ENCODE data around the gene FCAR. TPM values are rescaled to one million over a fixed set of nuclear protein-coding genes. Genes with fewer than 3 reads are reported as not detected.
"Not testable (repeated sequence)": the region's sequence is repeated elsewhere in the genome, so short reads cannot be mapped to it uniquely, and the experiment has no call there.

FCAR gene
- total RNA-seq, 1 donor from 2014 or later: 3.2 TPM

GRCh38 chr19:54921082-54921481 is 47.0 kb downstream of the FCAR start:
- Histone ChIP-seq H3K27me3 (no peaks in the 10 kb centered on the region), H3K27ac (no peak overlapping the region), H3K9me3 (no peaks in the 10 kb centered on the region), H3K36me3 (no peaks in the 10 kb centered on the region), H3K4me3 (no peak overlapping the region), H3K4me1 (no peaks in the 10 kb centered on the region)
- ATAC-seq (no peak), DNase-seq (no peak)
- no peak for TF ChIP-seq CTCF (IDR thresholded peaks at IDR 0.05)
- intact Hi-C loops (cut with DNase I): no loop called here

DNA sequence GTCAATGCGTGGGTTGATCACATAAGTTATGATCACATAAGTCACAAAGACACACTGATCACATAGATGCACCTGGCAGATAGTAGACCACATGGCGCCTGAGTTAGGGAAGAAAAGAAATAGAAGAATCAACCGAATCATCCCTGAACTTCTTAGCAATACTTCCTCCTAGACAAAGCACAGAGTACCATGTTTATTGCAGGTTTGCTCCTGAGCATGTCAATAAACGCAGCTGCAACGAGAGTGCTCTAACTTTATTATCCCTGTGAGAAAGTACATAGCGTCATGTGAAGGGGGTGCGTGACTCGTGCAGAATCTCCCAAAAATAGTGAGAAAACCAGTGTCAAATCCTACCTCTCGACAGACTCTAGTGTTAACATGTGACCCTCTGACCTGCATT is 49.2 kb downstream of the FCAR start:
- no peaks in the 10 kb centered on the region for H3K27me3 ChIP-seq
- DNase-seq (no peak), ATAC-seq (no peak)
- H3K4me1 ChIP-seq: no peaks in the 10 kb centered on the region
- no peak for TF ChIP-seq CTCF (IDR thresholded peaks at IDR 0.05)
- H3K36me3 ChIP-seq: no peaks in the 10 kb centered on the region
- H3K9me3 ChIP-seq: peaks cover 3% of the 10 kb centered on the region
- no peak overlapping the region for H3K27ac ChIP-seq
- H3K4me3 ChIP-seq: no peak overlapping the region
- intact Hi-C loops (cut with DNase I): no loop called here

- ATAC-seq (no peak), DNase-seq (no peak)
- Histone ChIP-seq H3K4me3 (no peak overlapping the region), H3K27me3 (no peaks in the 10 kb centered on the region), H3K27ac (no peak overlapping the region), H3K4me1 (no peaks in the 10 kb centered on the region), H3K9me3 (peaks cover 10% of the 10 kb centered on the region), H3K36me3 (no peaks in the 10 kb centered on the region)
- TF ChIP-seq CTCF (IDR thresholded peaks at IDR 0.05): no peak
- intact Hi-C loops (cut with DNase I): no loop called here
Observed at GRCh38 chr19:54928299-54928698, 54.3 kb downstream of the FCAR start.

DNA sequence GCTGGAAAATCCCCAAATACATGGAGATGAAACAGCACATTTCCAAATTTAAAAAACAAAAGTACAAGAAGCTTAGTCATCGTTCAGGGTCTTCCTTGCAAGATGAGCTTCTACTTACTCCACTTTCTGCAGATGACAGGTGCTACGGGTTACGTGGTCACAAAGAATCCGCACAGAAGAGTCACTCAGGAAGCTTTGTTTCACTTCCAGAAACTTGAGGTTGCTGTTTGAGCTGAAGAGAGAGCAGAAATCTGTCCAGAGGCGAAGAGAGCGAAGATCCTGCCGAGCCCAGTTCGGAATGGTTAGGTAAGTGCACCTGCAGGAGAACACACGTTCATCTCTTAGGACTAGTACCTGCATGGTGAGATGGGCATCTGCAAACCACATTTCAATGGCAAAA is 63.9 kb downstream of the FCAR start:
- Histone ChIP-seq H3K9me3 (no peaks in the 10 kb centered on the region), H3K36me3 (no peaks in the 10 kb centered on the region), H3K27me3 (no peaks in the 10 kb centered on the region), H3K4me3 (no peak overlapping the region), H3K4me1 (no peaks in the 10 kb centered on the region), H3K27ac (no peak overlapping the region)
- no peak for DNase-seq
- no peak for ATAC-seq
- intact Hi-C loops (cut with DNase I): no loop called here
- no peak for TF ChIP-seq CTCF (IDR thresholded peaks at IDR 0.05)

- TF ChIP-seq CTCF (IDR thresholded peaks at IDR 0.05): no peak
- Histone ChIP-seq H3K4me1 (no peaks in the 10 kb centered on the region), H3K36me3 (no peaks in the 10 kb centered on the region), H3K4me3 (no peak overlapping the region), H3K27me3 (no peaks in the 10 kb centered on the region), H3K9me3 (no peaks in the 10 kb centered on the region), H3K27ac (no peak overlapping the region)
- no peak for DNase-seq
- no peak for ATAC-seq
- intact Hi-C loops (cut with DNase I): no loop called here
Observed at GRCh38 chr19:54938906-54939305, 64.9 kb downstream of the FCAR start.

DNA sequence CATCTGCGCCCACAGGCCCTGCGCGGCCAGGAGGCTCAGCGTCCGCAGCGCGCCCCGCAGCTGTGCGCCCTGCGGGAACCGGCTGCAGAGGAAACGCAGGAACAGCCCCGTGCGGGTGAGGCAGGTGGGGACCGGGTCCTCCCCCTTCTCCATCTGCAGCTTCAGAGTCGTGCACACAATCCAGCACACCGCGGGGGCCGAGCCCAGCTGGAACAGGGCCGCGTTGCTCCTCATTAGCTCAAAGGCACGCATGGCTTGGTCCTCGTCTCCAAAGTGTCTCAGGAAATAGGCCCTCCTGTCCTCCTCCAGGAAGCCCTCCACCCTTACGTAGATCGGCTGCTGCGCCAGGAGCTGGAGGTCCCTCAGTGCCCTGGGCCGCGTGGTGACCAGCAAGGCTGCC is 65.5 kb downstream of the FCAR start:
- H3K4me3 ChIP-seq; H3K36me3 ChIP-seq; DNase-seq; H3K9me3 ChIP-seq; H3K27ac ChIP-seq; H3K27me3 ChIP-seq; ATAC-seq; intact Hi-C loops (cut with DNase I); H3K4me1 ChIP-seq: not testable (repeated sequence)

Other genes starting within 250 kb of the FCAR start
- gene LILRB1, start 243.8 kb upstream of the FCAR start, total RNA-seq: 23.6 TPM
- gene LILRB4, start 211.2 kb upstream of the FCAR start, total RNA-seq: 29.8 TPM
- not detected for gene KIR3DL3, start 149.8 kb upstream of the FCAR start, total RNA-seq
- not detected for gene KIR2DL3, start 135.7 kb upstream of the FCAR start, total RNA-seq
- 0.58 TPM for gene KIR2DL1, start 104.4 kb upstream of the FCAR start, total RNA-seq
- gene KIR2DL4, start 70.6 kb upstream of the FCAR start, total RNA-seq: 0.46 TPM
- gene KIR3DL1, start 57.8 kb upstream of the FCAR start, total RNA-seq: 0.23 TPM
- 0.41 TPM for gene KIR2DS4, start 41.6 kb upstream of the FCAR start, total RNA-seq
- gene KIR3DL2, start 23.8 kb upstream of the FCAR start, total RNA-seq: 0.35 TPM
- gene NCR1, start 31.9 kb downstream of the FCAR start, total RNA-seq: 1.5 TPM
- not detected for gene NLRP7, start 73.3 kb downstream of the FCAR start, total RNA-seq
- gene NLRP2, start 92.1 kb downstream of the FCAR start, total RNA-seq: 21.4 TPM
- gene GP6, start 164.0 kb downstream of the FCAR start, total RNA-seq: 0.32 TPM
- gene RDH13, start 188.9 kb downstream of the FCAR start, total RNA-seq: 30.0 TPM
- gene EPS8L1, start 201.6 kb downstream of the FCAR start, total RNA-seq: 35.6 TPM
- 120 TPM for gene PPP1R12C, start 243.4 kb downstream of the FCAR start, total RNA-seq

All from upper lobe of right lung (tissue), 1 donor.